Measurements from ENCODE around the gene MMP24. TPM values are rescaled to one million over a fixed set of nuclear protein-coding genes. Genes with fewer than 3 reads are reported as not detected.

MMP24 gene
- total and polyA plus RNA-seq, 2 of the 13 experiments (the other 11 are each of a cell fraction or from before 2014, with no cell fraction given): 0.29 to 0.35 TPM

DNA sequence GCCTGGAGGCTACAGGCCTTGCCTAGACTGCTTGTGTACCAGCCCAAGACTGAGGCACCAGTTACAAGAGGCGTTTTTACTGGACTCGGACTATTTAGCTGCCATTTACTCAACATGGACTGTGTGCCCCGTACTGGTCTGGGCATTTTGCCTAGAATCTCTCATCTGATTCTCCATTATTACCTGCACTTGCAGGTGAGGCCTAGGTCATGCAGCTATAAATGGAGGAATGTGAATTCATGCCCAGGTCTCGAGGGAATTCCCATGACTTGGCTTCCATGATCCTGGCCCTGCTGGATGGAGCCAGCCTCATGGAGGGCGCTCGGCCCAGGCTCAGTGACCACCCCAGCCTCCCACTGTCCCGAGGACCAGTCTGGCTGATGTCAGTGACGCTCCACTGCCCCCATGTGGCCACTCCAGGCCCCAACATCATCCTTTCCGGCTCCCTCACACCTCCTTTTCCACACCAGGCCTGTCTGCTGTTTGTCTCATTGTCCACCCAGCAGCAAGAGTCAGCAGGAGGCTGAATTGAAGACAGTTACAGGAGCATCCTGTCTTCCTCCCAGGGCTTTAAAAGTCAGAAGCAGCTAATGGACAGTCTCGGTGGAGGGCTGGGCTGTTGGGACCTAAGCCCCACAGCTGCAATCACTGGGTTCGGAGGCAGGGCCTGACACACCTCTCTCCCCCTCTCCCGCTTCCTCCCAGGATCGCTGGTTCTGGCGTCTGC, 42.7 kb downstream of the MMP24 start (continued):
- TF ChIP-seq GLMP (CRISPR knock-in tag; IDR thresholded peaks at IDR 0.05; ENCODE audit: borderline replicate concordance) (no peak), IRF2 (CRISPR knock-in tag; IDR thresholded peaks at IDR 0.05) (peak; percentile 75; the same call in 1 of the 2 replicates), ZMAT3 (CRISPR knock-in tag; conservative IDR thresholded peaks at IDR 0.05) (0 out of 2 replicates have a peak, but pooled peaks have one; percentile 49), RAD51 (IDR thresholded peaks at IDR 0.05; ENCODE audit: borderline replicate concordance) (no peak), CBFB (CRISPR knock-in tag; IDR thresholded peaks at IDR 0.05) (no peak), NFRKB (IDR thresholded peaks at IDR 0.05) (no peak), UBTF (CRISPR knock-in tag; IDR thresholded peaks at IDR 0.05) (peak; percentile 55), ZNF674 (CRISPR knock-in tag; IDR thresholded peaks at IDR 0.05; ENCODE audit: low read depth) (no peak), ZNF580 (CRISPR knock-in tag; IDR thresholded peaks at IDR 0.05; ENCODE audit: borderline replicate concordance, low read depth) (peak; percentile 36; the same call in 1 of the 2 replicates), SMC3 (IDR thresholded peaks at IDR 0.05; ENCODE audit: low read length) (peak; percentile 85), USF2 (IDR thresholded peaks at IDR 0.05; ENCODE audit: low read depth, low read length) (no peak), USF2 (CRISPR knock-in tag; IDR thresholded peaks at IDR 0.05; ENCODE audit: borderline replicate concordance) (no peak)
- TF ChIP-seq, protein P1, sequence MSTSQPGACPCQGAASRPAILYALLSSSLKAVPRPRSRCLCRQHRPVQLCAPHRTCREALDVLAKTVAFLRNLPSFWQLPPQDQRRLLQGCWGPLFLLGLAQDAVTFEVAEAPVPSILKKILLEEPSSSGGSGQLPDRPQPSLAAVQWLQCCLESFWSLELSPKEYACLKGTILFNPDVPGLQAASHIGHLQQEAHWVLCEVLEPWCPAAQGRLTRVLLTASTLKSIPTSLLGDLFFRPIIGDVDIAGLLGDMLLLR (CRISPR knock-in tag; IDR thresholded peaks at IDR 0.05): peak; percentile 81; the same call in 1 of the 2 replicates
- TF ChIP-seq, protein P2, sequence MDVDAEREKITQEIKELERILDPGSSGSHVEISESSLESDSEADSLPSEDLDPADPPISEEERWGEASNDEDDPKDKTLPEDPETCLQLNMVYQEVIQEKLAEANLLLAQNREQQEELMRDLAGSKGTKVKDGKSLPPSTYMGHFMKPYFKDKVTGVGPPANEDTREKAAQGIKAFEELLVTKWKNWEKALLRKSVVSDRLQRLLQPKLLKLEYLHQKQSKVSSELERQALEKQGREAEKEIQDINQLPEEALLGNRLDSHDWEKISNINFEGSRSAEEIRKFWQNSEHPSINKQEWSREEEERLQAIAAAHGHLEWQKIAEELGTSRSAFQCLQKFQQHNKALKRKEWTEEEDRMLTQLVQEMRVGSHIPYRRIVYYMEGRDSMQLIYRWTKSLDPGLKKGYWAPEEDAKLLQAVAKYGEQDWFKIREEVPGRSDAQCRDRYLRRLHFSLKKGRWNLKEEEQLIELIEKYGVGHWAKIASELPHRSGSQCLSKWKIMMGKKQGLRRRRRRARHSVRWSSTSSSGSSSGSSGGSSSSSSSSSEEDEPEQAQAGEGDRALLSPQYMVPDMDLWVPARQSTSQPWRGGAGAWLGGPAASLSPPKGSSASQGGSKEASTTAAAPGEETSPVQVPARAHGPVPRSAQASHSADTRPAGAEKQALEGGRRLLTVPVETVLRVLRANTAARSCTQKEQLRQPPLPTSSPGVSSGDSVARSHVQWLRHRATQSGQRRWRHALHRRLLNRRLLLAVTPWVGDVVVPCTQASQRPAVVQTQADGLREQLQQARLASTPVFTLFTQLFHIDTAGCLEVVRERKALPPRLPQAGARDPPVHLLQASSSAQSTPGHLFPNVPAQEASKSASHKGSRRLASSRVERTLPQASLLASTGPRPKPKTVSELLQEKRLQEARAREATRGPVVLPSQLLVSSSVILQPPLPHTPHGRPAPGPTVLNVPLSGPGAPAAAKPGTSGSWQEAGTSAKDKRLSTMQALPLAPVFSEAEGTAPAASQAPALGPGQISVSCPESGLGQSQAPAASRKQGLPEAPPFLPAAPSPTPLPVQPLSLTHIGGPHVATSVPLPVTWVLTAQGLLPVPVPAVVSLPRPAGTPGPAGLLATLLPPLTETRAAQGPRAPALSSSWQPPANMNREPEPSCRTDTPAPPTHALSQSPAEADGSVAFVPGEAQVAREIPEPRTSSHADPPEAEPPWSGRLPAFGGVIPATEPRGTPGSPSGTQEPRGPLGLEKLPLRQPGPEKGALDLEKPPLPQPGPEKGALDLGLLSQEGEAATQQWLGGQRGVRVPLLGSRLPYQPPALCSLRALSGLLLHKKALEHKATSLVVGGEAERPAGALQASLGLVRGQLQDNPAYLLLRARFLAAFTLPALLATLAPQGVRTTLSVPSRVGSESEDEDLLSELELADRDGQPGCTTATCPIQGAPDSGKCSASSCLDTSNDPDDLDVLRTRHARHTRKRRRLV (CRISPR knock-in tag; IDR thresholded peaks at IDR 0.05): no peak; the same call in 1 of the 2 replicates
- TF ChIP-seq, protein P3, sequence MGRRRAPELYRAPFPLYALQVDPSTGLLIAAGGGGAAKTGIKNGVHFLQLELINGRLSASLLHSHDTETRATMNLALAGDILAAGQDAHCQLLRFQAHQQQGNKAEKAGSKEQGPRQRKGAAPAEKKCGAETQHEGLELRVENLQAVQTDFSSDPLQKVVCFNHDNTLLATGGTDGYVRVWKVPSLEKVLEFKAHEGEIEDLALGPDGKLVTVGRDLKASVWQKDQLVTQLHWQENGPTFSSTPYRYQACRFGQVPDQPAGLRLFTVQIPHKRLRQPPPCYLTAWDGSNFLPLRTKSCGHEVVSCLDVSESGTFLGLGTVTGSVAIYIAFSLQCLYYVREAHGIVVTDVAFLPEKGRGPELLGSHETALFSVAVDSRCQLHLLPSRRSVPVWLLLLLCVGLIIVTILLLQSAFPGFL (CRISPR knock-in tag; IDR thresholded peaks at IDR 0.05): no peak

All from HepG2 (cell line).